IMR-90 (cell line): ENCODE results near the gene NRDC. TPM values are rescaled to one million over a fixed set of nuclear protein-coding genes. Genes with fewer than 3 reads are reported as not detected.
A peak's percentile ranks its signal among the peaks of the same experiment; 100 is the strongest.

Experiments
- ATAC-seq: fragments of 200-7000 bp; cut with Tn5 transposase; 2 replicates; pipeline ENCODE4 v1.9.1; 2020; ENCODE audit warnings: low read depth, mild to moderate bottlenecking, moderate library complexity
- BruUV-seq: library from RNA; stranded (reverse); fragments of 400-500 nt; replicated peaks from 2 replicates; lab custom pipeline; 2021; lab: Mats Ljungman, UMichigan
- CTCF ChIA-PET: fragments of 300-600 bp; formaldehyde crosslinking; extraction: SDS; loops from one replicate; lab custom pipeline; 2021; ENCODE audit warnings: antibody characterized with exemption; lab: Yijun Ruan, JAX
- POLR2A ChIA-PET: fragments of 300-600 bp; sonication (Branson Sonifier 250); formaldehyde crosslinking; loops from one replicate; lab custom pipeline; 2022; ENCODE audit warnings: antibody characterized with exemption; ENCODE audit not compliant: unreplicated experiment; lab: Charles Lee
- DNase-seq: peaks from one replicate; pipeline ENCODE4 v3.0.0; 2013
- H2AFZ ChIP-seq: replicated peaks from 2 replicates; pipeline ENCODE3; 2013; ENCODE audit warnings: low read length, mild to moderate bottlenecking; ENCODE audit not compliant: poor library complexity
- H2AK5ac ChIP-seq: 2 replicates; pipeline ENCODE4 v1.6.1; 2013; ENCODE audit warnings: low read depth, low read length, inconsistent platforms
- H2AK9ac ChIP-seq: replicated peaks from 2 replicates; pipeline ENCODE3; 2013; ENCODE audit warnings: mild to moderate bottlenecking, low read depth, low read length, moderate library complexity; ENCODE audit not compliant: poor library complexity
- H2BK120ac ChIP-seq: 2 replicates; pipeline ENCODE4 v1.6.1; 2013; ENCODE audit warnings: low read depth, low read length, inconsistent platforms
- H2BK15ac ChIP-seq: 3 replicates; pipeline ENCODE4 v1.6.1; 2013; ENCODE audit warnings: low read depth, low read length, inconsistent platforms
- H2BK20ac ChIP-seq: 2 replicates; pipeline ENCODE4 v1.6.1; 2013; ENCODE audit warnings: low read depth, mild to moderate bottlenecking, inconsistent platforms, low read length, moderate library complexity
- H2BK5ac ChIP-seq: 2 replicates; pipeline ENCODE4 v1.6.1; 2013; ENCODE audit warnings: mild to moderate bottlenecking, low read depth, low read length, inconsistent platforms; ENCODE audit not compliant: poor library complexity, severe bottlenecking
- H3K14ac ChIP-seq: replicated peaks from 2 replicates; pipeline ENCODE4 v1.6.1; 2013; ENCODE audit warnings: low read depth, low read length, inconsistent platforms
- H3K18ac ChIP-seq: 2 replicates; pipeline ENCODE4 v1.6.1; 2013; ENCODE audit warnings: low read depth, low read length, control low read depth
- H3K23ac ChIP-seq: 2 replicates; pipeline ENCODE4 v1.6.1; 2013; ENCODE audit warnings: low read depth, low read length, inconsistent platforms
- H3K27ac ChIP-seq: 2 replicates; pipeline ENCODE4 v1.5.1; 2013; ENCODE audit warnings: mild to moderate bottlenecking, control low read depth, low read length; ENCODE audit not compliant: insufficient read depth
- H3K27me3 ChIP-seq: 2 replicates; pipeline ENCODE4 v1.6.1; 2013; ENCODE audit warnings: low read length; ENCODE audit not compliant: control insufficient read depth, insufficient read depth
- H3K36me3 ChIP-seq: 2 replicates; pipeline ENCODE4 v1.6.1; 2013; ENCODE audit warnings: low read length, mixed read lengths; ENCODE audit not compliant: control insufficient read depth, insufficient read depth
- H3K4ac ChIP-seq: 2 replicates; pipeline ENCODE4 v1.6.1; 2013; ENCODE audit warnings: low read depth, low read length, inconsistent platforms
- H3K4me1 ChIP-seq: 2 replicates; pipeline ENCODE4 v1.6.1; 2013; ENCODE audit warnings: low read length, mixed read lengths; ENCODE audit not compliant: control insufficient read depth, insufficient read depth
- H3K4me2 ChIP-seq: 2 replicates; pipeline ENCODE4 v1.6.1; 2013; ENCODE audit warnings: low read depth, mild to moderate bottlenecking, control low read depth, low read length, moderate library complexity
- H3K4me3 ChIP-seq: 2 replicates; pipeline ENCODE4 v1.5.1; 2013; ENCODE audit warnings: low read depth, mild to moderate bottlenecking, control low read depth, low read length, moderate library complexity; ENCODE audit not compliant: insufficient read depth
- H3K56ac ChIP-seq: 2 replicates; pipeline ENCODE4 v1.6.1; 2013; ENCODE audit warnings: low read length, inconsistent platforms; ENCODE audit not compliant: insufficient read depth; ENCODE audit errors: extremely low read depth
- H3K79me1 ChIP-seq, 2 experiments: 2 replicates each; pipeline ENCODE4 v1.6.1; 2013; ENCODE audit warnings: low read length in 2 of 2, inconsistent platforms in 1 of 2, low read depth in 1 of 2
- H3K9ac ChIP-seq: 2 replicates; pipeline ENCODE4 v1.6.1; 2013; ENCODE audit warnings: low read depth, low read length, control low read depth
- H3K9me1 ChIP-seq: 2 replicates; pipeline ENCODE4 v1.6.1; 2013; ENCODE audit warnings: low read length, inconsistent platforms; ENCODE audit not compliant: insufficient read depth
- H3K9me3 ChIP-seq: 2 replicates; pipeline ENCODE4 v1.6.1; 2013; ENCODE audit warnings: low read length; ENCODE audit not compliant: control insufficient read depth, insufficient read depth
- H4K20me1 ChIP-seq: 2 replicates; pipeline ENCODE4 v1.6.1; 2013; ENCODE audit warnings: low read length, inconsistent platforms; ENCODE audit not compliant: insufficient read depth
- H4K5ac ChIP-seq: 2 replicates; pipeline ENCODE4 v1.6.1; 2013; ENCODE audit warnings: mild to moderate bottlenecking, low read depth, low read length, control low read depth
- H4K8ac ChIP-seq, 2 experiments: 2 replicates each; pipeline ENCODE4 v1.6.1; 2013; ENCODE audit warnings: low read depth in 2 of 2, low read length in 2 of 2, control low read depth in 1 of 2, inconsistent platforms in 1 of 2
- H4K91ac ChIP-seq: 2 replicates; pipeline ENCODE4 v1.6.1; 2013; ENCODE audit warnings: low read depth, low read length, inconsistent platforms; ENCODE audit not compliant: insufficient read depth
- CEBPB ChIP-seq: IDR thresholded peaks from 2 replicates; pipeline ENCODE4 v1.6.1; 2012; ENCODE audit warnings: low read depth, low read length, improper control_type of control experiment
- MAZ ChIP-seq: IDR thresholded peaks from 2 replicates; pipeline ENCODE4 v1.6.1; 2012; ENCODE audit warnings: low read depth, mild to moderate bottlenecking, low read length, improper control_type of control experiment, moderate library complexity, borderline replicate concordance
- WGBS, 2 experiments: methylation state at CpG; one replicate each; pipeline versions ENCODE4 v1.1.5 to v1.1.7; 2013; ENCODE audit warnings: missing lambda C conversion rate in 2 of 2; ENCODE audit not compliant: insufficient read length in 1 of 2; ENCODE audit errors: extremely low coverage in 2 of 2; 5-methylcytosine and 5-hydroxymethylcytosine counted together
- dilution Hi-C: fragments of 300-500 bp; cut with HindIII; formaldehyde crosslinking; loops from one replicate; pipeline ENCODE4 v1.14.3; 2018; ENCODE audit warnings: low sequenced_read_pairs; ENCODE audit not compliant: unreplicated experiment
- in situ Hi-C: fragments of 300-500 bp; cut with MboI; formaldehyde crosslinking; loops from 3 replicates; pipeline ENCODE4 v1.14.3; 2019; ENCODE audit warnings: low sequenced_read_pairs, inconsistent platforms, mixed read lengths
- intact Hi-C: fragments of 100-400 bp; cut with micrococcal nuclease; formaldehyde crosslinking; loops from 2 replicates; pipeline ENCODE4 v1.10.0; 2022
- polyA plus RNA-seq, 3 experiments: library from polyadenylated mRNA; depleted of rRNA; stranded (reverse); fragments of >200 nt; gene quantifications; 2 replicates each; pipeline ENCODE4 v1.2.3, GENCODE V29; 2012; ENCODE audit warnings: low replicate concordance in 1 of 3
- total RNA-seq: library from RNA; depleted of rRNA; stranded (reverse); fragments of >200 nt; gene quantifications from 2 replicates; pipeline ENCODE4 v1.2.3, GENCODE V29; 2012

The NRDC gene
- total and polyA plus RNA-seq, 2 of the 4 experiments (the other 2 are of a cell fraction), result 75.8 to 84.7 TPM

GRCh38 chr1:51907079-51907702, 28.7 kb upstream of the NRDC start:
- Histone ChIP-seq H2AK9ac (peak overlapping the region; percentile 10), H3K4me3 (no peak overlapping the region), H3K23ac (no peak overlapping the region; the same call in 1 of the 2 replicates), H2BK15ac (peak overlapping the region; percentile 39; the same call in 2 of the 3 replicates), H4K8ac (peak overlapping the region in 1 of 2 experiments; percentile 65; a peak in 2 of 4 replicates), H3K9ac (no peak overlapping the region; the same call in 1 of the 2 replicates), H2BK120ac (peak overlapping the region; percentile 64), H2AFZ (no peak overlapping the region), H2BK5ac (peak overlapping the region; percentile 35), H2AK5ac (peak overlapping the region; percentile 50; the same call in 1 of the 2 replicates), H3K9me3 (no peaks in the 10 kb centered on the region), H3K9me1 (peaks cover 14% of the 10 kb centered on the region), H3K4me1 (peaks cover 13% of the 10 kb centered on the region), H3K4me2 (no peak overlapping the region), H3K27me3 (no peaks in the 10 kb centered on the region), H4K20me1 (no peaks in the 10 kb centered on the region), H3K18ac (peak overlapping the region; percentile 73; the same call in 1 of the 2 replicates), H3K36me3 (peaks cover 3% of the 10 kb centered on the region; the same call in 1 of the 2 replicates), H3K27ac (no peak overlapping the region), H3K14ac (peak overlapping the region; percentile 33), H3K4ac (peak overlapping the region; percentile 46), H3K79me1 (no peaks in the 10 kb centered on the region), H3K56ac (no peak overlapping the region), H4K91ac (peak overlapping the region; percentile 57; the same call in 1 of the 2 replicates), H2BK20ac (peak overlapping the region; percentile 30; the same call in 1 of the 2 replicates), H4K5ac (peak overlapping the region; percentile 56)
- dilution Hi-C loops, result no loop called here
- no peak; the same call in 1 of the 2 replicates for ATAC-seq
- intact Hi-C loops, result loop anchor here (5.0 kb wide), 1 partner anchor 45 kb away; no protein-coding TSS in a partner anchor
- CTCF ChIA-PET, result interaction anchor here (1.4 kb wide), 1 partner anchor 19 kb away, joined by 5 read pairs; no protein-coding TSS in a partner anchor
- POLR2A ChIA-PET, result no interaction called here
- BruUV-seq, result no TSS peak
- in situ Hi-C loops, result no loop called here
- DNase-seq, result peak; percentile 19
- TF ChIP-seq MAZ, result no peak
- peak; percentile 91 for TF ChIP-seq CEBPB
- WGBS, 2 experiments, result no CpG with 5 or more reads among the region's 4 CpGs
